GM12878 (cell line): ENCODE measurements around the gene SCP2D1.

Experiments
- JUNB ChIP-seq: IDR thresholded peaks from 2 replicates; pipeline ENCODE4 v1.6.1; 2016; ENCODE audit warnings: antibody characterized with exemption, mild to moderate bottlenecking
- POLR2AphosphoS5 ChIP-seq: IDR thresholded peaks from 2 replicates; pipeline ENCODE4 v1.6.1; 2011; ENCODE audit warnings: mild to moderate bottlenecking, low read length, inconsistent platforms
- SIX5 ChIP-seq: IDR thresholded peaks from 2 replicates; pipeline ENCODE4 v1.6.1; 2011; ENCODE audit warnings: mild to moderate bottlenecking, low read depth, low read length, moderate library complexity; ENCODE audit not compliant: severe bottlenecking
- TF ChIP-seq, protein P1 (sequence below): fragments of 450-650 bp; IDR thresholded peaks from 2 replicates; pipeline ENCODE4 v1.6.1; 2017; ENCODE audit warnings: mild to moderate bottlenecking
- TF ChIP-seq, protein P2 (sequence below): fragments of 450-650 bp; conservative IDR thresholded peaks from 2 replicates; pipeline ENCODE4 v1.6.1; 2017; ENCODE audit warnings: mild to moderate bottlenecking, moderate library complexity

DNA sequence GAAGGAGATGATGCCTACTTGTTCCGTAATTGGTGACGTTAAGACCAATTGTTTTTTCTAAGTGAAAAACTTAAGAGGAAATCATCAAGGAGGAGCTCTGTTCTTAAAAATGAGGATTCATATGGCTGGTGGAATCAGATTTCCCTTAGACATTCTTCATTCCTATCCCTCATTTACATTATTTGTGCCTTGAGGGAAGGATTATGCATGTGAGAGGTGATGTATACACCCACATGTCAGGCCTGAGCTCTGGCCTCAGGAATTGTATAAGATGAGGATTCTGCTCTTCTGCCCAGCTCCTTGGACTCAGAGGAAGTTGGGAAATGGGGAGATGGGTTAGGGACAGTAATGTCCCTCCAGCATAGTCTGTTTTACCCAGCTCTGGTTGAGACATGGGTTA lies 42.3 kb downstream of the SCP2D1 start:
- TF ChIP-seq, protein P1, sequence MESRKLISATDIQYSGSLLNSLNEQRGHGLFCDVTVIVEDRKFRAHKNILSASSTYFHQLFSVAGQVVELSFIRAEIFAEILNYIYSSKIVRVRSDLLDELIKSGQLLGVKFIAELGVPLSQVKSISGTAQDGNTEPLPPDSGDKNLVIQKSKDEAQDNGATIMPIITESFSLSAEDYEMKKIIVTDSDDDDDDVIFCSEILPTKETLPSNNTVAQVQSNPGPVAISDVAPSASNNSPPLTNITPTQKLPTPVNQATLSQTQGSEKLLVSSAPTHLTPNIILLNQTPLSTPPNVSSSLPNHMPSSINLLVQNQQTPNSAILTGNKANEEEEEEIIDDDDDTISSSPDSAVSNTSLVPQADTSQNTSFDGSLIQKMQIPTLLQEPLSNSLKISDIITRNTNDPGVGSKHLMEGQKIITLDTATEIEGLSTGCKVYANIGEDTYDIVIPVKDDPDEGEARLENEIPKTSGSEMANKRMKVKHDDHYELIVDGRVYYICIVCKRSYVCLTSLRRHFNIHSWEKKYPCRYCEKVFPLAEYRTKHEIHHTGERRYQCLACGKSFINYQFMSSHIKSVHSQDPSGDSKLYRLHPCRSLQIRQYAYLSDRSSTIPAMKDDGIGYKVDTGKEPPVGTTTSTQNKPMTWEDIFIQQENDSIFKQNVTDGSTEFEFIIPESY, result no peak
- TF ChIP-seq, protein P2, sequence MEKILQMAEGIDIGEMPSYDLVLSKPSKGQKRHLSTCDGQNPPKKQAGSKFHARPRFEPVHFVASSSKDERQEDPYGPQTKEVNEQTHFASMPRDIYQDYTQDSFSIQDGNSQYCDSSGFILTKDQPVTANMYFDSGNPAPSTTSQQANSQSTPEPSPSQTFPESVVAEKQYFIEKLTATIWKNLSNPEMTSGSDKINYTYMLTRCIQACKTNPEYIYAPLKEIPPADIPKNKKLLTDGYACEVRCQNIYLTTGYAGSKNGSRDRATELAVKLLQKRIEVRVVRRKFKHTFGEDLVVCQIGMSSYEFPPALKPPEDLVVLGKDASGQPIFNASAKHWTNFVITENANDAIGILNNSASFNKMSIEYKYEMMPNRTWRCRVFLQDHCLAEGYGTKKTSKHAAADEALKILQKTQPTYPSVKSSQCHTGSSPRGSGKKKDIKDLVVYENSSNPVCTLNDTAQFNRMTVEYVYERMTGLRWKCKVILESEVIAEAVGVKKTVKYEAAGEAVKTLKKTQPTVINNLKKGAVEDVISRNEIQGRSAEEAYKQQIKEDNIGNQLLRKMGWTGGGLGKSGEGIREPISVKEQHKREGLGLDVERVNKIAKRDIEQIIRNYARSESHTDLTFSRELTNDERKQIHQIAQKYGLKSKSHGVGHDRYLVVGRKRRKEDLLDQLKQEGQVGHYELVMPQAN, result no peak
- TF ChIP-seq POLR2AphosphoS5, result no peak
- TF ChIP-seq SIX5, result no peak
- TF ChIP-seq JUNB, result no peak
